HG03025 (cell line): Measurements from ENCODE around the gene MOGAT2.
"Not testable (repeated sequence)": the region's sequence is repeated elsewhere in the genome, so short reads cannot be mapped to it uniquely, and the experiment has no call there.

Experiments used
- ATAC-seq: cut with Tn5 transposase; IDR thresholded peaks from one replicate; pipeline ENCODE4 v1.9.1; 2021; ENCODE audit warnings: mild to moderate bottlenecking, moderate library complexity; ENCODE audit not compliant: unreplicated experiment, low FRiP score

The MOGAT2 gene

GRCh38 chr11:75748729-75749273, 31.2 kb downstream of the MOGAT2 start:
- not testable (repeated sequence) for ATAC-seq

DNA sequence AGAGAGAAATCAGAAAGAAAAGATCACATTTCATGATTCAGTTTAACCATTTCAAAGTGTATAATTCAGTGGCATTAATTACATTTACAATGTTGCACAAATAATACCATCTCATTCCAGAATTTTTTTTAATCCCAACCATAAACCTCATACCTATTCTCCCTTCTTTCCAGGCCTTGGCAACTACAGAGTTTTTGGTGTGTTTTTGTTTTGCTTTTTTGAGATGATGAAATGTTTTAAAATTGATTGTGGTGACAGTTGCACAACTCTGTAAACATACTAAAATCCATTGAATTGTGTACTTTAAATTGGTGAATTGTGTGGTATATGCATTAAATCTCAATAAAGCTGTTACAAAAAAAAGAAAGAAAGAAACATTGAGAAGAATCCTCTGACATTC, 37.3 kb downstream of the MOGAT2 start:
- not testable (repeated sequence) for ATAC-seq

- ATAC-seq = no peak
Observed at GRCh38 chr11:75757651-75758050, 40.0 kb downstream of the MOGAT2 start.

DNA sequence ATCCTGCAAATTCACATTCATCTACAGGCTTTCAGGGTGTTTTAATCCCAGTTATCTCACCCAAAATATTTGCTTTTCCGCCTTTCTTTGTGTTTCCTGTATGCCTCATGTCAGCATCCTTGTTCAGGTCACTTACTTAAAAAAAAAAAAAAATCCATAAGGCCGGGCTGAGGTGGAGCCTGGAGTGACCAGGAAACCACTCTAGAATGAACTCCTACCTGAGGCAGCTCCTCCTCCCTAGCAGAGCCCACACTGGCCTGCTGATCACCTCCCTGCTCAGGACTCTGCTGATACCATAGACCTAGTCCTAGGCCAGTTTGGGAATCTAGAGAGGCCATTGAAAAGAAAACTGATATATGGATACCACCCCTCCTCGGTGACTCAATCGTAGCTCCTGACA, 42.2 kb downstream of the MOGAT2 start:
- no peak for ATAC-seq

DNA sequence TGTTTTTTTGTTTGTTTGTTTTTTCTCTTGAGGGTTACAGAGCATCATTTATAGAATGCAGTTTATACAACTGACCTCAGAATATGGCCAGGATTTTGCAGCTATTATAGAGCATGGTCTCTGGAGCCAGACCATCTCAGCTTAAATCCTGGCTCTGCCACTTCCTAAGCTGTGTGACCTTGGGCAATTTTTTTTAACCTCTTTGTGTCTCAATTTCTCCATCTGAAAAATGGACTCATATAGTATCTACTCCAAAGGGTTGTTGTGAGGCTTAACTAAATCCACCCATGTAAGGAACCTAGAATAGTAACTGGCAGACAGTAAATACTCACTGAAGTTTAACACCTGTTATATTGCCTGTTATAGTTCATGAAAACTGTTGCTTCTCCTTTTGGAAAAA, 42.6 kb downstream of the MOGAT2 start:
- no peak for ATAC-seq

- ATAC-seq = no peak
Observed at GRCh38 chr11:75760710-75761493, 43.3 kb downstream of the MOGAT2 start.

GRCh38 chr11:75762158-75762557, 44.5 kb downstream of the MOGAT2 start:
- no peak for ATAC-seq

DNA sequence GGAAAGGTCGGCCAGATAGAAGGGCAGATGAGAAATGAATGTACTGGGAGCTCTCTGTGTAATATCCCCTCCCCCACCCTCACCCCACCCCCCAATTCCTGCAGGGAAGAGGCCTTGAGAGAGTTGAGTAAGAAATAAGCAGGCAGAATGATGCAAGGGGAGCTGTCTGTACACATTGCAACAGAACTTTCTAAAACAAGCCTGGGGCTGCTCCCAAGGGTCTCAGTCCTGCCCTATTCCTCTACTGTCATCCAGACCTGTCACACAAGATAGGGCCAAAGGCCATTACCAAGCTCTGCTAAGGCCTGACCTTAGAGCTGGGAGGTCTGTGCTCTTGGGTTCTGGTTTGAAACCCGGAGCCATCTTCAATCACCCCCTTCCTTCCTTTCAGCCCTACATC, 45.2 kb downstream of the MOGAT2 start:
- ATAC-seq = no peak

- ATAC-seq = no peak
Observed at GRCh38 chr11:75763846-75764245, 46.2 kb downstream of the MOGAT2 start.

- ATAC-seq = no peak
Observed at GRCh38 chr11:75765116-75765515, 47.5 kb downstream of the MOGAT2 start.

GRCh38 chr11:75766443-75767227, 49.0 kb downstream of the MOGAT2 start:
- no peak for ATAC-seq

GRCh38 chr11:75767228-75767572, 49.6 kb downstream of the MOGAT2 start:
- ATAC-seq = no peak

GRCh38 chr11:75767793-75768111, 50.1 kb downstream of the MOGAT2 start:
- ATAC-seq = no peak

GRCh38 chr11:75768112-75768908, 50.7 kb downstream of the MOGAT2 start, which contains the start of gene DGAT2:
TSS of gene DGAT2 (plus strand) at chr11:75768778. CDS start at chr11:75768992, 214 bp downstream.
- peak; percentile 50 for ATAC-seq

DNA sequence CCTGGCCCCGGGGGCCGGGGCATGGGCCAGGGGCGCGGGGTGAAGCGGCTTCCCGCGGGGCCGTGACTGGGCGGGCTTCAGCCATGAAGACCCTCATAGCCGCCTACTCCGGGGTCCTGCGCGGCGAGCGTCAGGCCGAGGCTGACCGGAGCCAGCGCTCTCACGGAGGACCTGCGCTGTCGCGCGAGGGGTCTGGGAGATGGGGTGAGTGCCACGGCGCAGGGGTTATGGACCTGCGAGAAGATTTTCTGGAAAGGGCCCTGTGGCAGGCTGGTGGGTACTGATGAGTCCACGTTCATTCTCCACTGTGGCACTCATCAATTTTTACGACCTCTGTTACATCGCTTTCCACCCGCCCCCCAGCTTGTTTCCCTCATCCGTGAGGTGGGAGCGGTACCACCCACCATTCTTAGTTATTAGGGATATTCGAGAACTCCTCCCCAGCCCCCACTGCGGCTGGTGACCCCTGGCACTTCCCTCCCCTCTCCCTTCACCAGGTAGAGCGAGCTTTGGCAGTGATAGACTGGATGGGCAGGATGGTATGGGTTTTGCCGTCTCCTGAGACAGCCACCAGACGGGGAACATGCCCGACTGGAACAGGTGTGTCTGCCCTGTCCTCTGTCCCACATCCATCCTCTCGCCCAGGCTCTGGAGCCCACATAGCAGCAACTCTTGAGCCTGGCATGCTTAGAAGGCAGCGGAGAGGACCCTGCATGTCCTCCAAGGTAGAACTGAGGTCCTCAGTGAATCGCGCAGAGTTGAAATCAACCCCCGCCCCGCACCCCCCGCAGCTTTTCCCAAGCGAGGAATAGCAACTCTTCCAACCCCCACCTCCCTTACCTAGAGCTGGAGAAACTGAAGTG, 51.5 kb downstream of the MOGAT2 start:
- ATAC-seq = no peak

DNA sequence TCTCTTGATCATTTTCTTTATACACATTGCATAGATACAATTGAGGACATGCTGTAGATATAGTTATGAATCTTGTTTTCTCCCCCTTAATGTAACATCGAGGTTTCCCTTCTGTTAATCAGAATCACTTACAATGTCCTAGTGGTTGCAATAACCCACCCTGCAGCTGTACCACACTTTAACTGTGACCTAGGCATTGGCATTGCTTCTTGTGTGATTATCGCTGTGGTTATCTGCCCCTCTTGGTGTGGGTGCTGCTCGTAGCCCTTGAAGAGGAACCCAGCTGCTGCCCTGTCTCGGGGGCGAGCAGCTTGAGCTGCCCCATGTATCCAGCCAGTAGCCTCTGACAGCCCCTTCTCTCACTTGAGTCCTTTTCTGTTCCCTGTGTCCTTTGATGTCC, 52.5 kb downstream of the MOGAT2 start:
- ATAC-seq = no peak

- ATAC-seq = no peak
Observed at GRCh38 chr11:75771646-75772410, 54.2 kb downstream of the MOGAT2 start.

GRCh38 chr11:75773595-75774353, 56.1 kb downstream of the MOGAT2 start:
- ATAC-seq = peak; percentile 82
